Lower leg skin (tissue), 4 donors: Measurements from ENCODE around the gene PRDM16. TPM values are rescaled to one million over a fixed set of nuclear protein-coding genes. Genes with fewer than 3 reads are reported as not detected.

Source experiments
- DNase-seq, 2 donors: peaks; one replicate each; pipeline ENCODE4 v3.0.0-alpha.2; 2019; ENCODE audit warnings: low spot score in 2 of 2
- H3K4me3 ChIP-seq: fragments of 200-600 bp; sonication (generic); 2 replicates; pipeline ENCODE4 v1.5.1; 2017; ENCODE audit warnings: mild to moderate bottlenecking, low read depth; ENCODE audit not compliant: poor library complexity, severe bottlenecking
- POLR2A ChIP-seq, 2 donors: fragments of 450-650 bp; IDR thresholded peaks; one replicate each; pipeline ENCODE4 v1.6.1; 2016 to 2017; ENCODE audit warnings: antibody characterized with exemption in 2 of 2, mild to moderate bottlenecking in 1 of 2, moderate library complexity in 1 of 2
- WGBS, 2 donors: methylation state at CpG; one replicate each; pipeline ENCODE4 v1.1.5; 2018; 5-methylcytosine and 5-hydroxymethylcytosine counted together
- intact Hi-C: fragments of 100-400 bp; cut with DNase I; formaldehyde crosslinking; loops from one replicate; pipeline ENCODE4 v1.15.0; 2023; ENCODE audit warnings: low total_unique reads
- total RNA-seq, 4 donors: library from RNA; depleted of rRNA; stranded (reverse); fragments of >200 nt; gene quantifications; one replicate each; pipeline ENCODE4 v1.1.0, GENCODE V29; 2016
- TF ChIP-seq, protein P1 (sequence below), 3 donors: fragments of 450-650 bp; IDR thresholded peaks; one replicate each; pipeline ENCODE4 v1.5.1; 2016; ENCODE audit warnings: antibody characterized with exemption in 3 of 3, mild to moderate bottlenecking in 3 of 3, moderate library complexity in 2 of 3

PRDM16 gene
- total RNA-seq, 4 donors from 2014 or later, result 0.08 to 0.91 (median 0.56) TPM; not detected in 1

GRCh38 chr1:3091334-3091733 is 22.3 kb downstream of the PRDM16 start:
- no peak for TF ChIP-seq POLR2A (IDR thresholded peaks at IDR 0.05)
- TF ChIP-seq, protein P1, sequence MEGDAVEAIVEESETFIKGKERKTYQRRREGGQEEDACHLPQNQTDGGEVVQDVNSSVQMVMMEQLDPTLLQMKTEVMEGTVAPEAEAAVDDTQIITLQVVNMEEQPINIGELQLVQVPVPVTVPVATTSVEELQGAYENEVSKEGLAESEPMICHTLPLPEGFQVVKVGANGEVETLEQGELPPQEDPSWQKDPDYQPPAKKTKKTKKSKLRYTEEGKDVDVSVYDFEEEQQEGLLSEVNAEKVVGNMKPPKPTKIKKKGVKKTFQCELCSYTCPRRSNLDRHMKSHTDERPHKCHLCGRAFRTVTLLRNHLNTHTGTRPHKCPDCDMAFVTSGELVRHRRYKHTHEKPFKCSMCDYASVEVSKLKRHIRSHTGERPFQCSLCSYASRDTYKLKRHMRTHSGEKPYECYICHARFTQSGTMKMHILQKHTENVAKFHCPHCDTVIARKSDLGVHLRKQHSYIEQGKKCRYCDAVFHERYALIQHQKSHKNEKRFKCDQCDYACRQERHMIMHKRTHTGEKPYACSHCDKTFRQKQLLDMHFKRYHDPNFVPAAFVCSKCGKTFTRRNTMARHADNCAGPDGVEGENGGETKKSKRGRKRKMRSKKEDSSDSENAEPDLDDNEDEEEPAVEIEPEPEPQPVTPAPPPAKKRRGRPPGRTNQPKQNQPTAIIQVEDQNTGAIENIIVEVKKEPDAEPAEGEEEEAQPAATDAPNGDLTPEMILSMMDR (IDR thresholded peaks at IDR 0.05), result no peak
- no peak for DNase-seq
- H3K4me3 ChIP-seq, result no peak overlapping the region
- WGBS, 2 donors, result 87 to 90% methylated on average over 14 of the region's 14 CpGs
- intact Hi-C loops, result no loop called here

- DNase-seq, result no peak
- 63 to 81% methylated on average over 6 to 7 of the region's 7 CpGs for WGBS, 2 donors
- no peak for TF ChIP-seq POLR2A (IDR thresholded peaks at IDR 0.05)
- TF ChIP-seq, protein P1 (IDR thresholded peaks at IDR 0.05), result no peak
- no peak overlapping the region for H3K4me3 ChIP-seq
- intact Hi-C loops, result no loop called here
These were observed 23.5 kb downstream of the PRDM16 start for GRCh38 chr1:3092530-3092929.

- DNase-seq, result no peak
- intact Hi-C loops, result no loop called here
- H3K4me3 ChIP-seq, result no peak overlapping the region
- WGBS, 2 donors, result 60 to 68% methylated on average over 25 to 27 of the region's 27 CpGs
- TF ChIP-seq, protein P1 (IDR thresholded peaks at IDR 0.05), result no peak
- TF ChIP-seq POLR2A (IDR thresholded peaks at IDR 0.05), result no peak
These were observed 25.1 kb downstream of the PRDM16 start for GRCh38 chr1:3093898-3094626.

DNA sequence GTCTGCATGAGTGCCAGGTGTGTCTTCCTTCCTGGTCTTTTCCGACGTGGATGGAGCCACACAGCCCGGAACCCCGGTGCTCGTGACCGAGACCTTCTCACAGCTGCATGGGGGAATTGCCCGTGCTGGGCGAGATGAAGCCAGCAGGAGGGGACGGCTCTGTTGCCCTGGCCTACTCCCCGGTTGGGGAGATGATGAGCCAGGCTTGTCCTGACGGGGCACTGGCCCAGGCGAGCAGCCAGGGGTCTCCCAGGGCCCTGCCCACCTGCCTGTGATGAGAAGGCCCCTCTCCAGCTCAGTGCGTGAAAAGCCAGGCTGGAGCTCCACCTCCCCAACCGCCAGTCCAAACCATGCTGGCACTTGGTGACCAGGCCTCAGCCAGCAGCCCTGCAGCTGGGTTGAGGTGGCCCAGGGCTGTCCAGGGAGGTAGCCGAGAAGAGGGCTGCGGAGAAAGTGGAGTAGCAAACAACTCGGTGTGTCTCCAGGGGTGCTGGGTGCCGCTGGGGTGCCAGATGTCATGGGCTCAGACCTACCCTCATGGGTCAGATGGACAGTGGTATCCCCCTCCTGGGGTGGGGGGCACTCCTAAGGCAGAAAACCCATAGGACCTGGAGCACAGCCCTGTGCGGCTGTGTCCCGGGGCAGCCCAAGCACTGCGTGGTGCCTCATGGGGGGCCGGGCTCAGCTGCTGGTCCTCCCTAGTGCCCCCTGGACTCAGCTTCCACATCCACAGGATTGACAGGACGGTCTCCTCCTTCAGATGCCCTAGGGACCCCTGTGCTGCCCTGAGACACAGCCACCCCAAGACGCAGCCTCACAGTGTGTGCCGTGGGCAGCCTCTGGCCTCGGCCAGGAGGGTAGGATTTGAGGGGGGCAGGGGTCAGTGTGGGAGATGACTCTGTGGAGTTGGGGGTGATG is 26.1 kb downstream of the PRDM16 start:
- no peak for TF ChIP-seq POLR2A (IDR thresholded peaks at IDR 0.05)
- TF ChIP-seq, protein P1 (IDR thresholded peaks at IDR 0.05), result no peak
- no peak overlapping the region for H3K4me3 ChIP-seq
- no peak for DNase-seq
- WGBS, 2 donors, result 87 to 92% methylated on average over 17 to 26 of the region's 26 CpGs
- intact Hi-C loops, result no loop called here

DNA sequence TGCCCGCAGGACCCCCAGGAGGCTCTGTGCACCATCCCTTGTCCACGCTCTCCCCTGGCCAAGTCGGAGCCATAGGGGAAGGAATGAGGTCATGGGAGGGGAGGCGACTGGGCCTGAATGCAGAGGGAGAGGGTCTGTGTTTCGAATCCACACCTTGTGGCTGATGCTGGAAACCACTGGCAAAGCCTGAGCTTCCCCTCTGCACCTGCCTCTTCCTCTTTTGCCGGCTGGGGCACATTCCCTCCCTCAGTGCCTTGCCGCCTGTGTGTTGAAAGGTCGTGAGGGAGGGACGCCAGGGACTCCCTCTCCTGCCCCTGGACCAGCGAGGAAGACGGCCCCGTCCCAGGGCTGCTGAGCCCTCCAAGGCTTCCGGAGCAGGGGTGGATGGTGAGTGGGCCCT is 27.3 kb downstream of the PRDM16 start:
- intact Hi-C loops, result no loop called here
- no peak overlapping the region for H3K4me3 ChIP-seq
- no peak for DNase-seq
- 63 to 66% methylated on average over 13 of the region's 13 CpGs for WGBS, 2 donors
- TF ChIP-seq, protein P1 (IDR thresholded peaks at IDR 0.05), result no peak
- no peak for TF ChIP-seq POLR2A (IDR thresholded peaks at IDR 0.05)
